Measurements from ENCODE around the gene UTP14C.

DNA sequence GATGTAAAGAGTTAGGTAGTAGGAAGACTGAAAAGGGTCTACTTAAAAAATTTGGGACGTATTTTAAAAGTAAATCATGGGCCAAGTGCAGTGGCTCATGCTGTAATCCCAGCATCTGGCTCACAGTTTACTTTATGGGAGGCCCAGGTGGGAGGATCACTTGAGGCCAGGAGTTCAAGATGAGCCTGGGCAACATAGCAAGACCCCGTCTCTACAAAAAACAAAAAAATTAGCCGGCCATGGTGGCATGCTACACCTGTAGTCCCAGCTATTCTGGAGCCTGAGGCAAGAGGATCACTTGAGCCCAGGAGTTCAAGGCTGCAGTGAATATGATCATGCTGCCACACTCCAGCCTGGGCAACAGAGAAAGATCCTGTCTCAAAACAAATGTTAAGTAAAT, 23.0 kb downstream of the UTP14C start:
- TF ChIP-seq, protein P1, sequence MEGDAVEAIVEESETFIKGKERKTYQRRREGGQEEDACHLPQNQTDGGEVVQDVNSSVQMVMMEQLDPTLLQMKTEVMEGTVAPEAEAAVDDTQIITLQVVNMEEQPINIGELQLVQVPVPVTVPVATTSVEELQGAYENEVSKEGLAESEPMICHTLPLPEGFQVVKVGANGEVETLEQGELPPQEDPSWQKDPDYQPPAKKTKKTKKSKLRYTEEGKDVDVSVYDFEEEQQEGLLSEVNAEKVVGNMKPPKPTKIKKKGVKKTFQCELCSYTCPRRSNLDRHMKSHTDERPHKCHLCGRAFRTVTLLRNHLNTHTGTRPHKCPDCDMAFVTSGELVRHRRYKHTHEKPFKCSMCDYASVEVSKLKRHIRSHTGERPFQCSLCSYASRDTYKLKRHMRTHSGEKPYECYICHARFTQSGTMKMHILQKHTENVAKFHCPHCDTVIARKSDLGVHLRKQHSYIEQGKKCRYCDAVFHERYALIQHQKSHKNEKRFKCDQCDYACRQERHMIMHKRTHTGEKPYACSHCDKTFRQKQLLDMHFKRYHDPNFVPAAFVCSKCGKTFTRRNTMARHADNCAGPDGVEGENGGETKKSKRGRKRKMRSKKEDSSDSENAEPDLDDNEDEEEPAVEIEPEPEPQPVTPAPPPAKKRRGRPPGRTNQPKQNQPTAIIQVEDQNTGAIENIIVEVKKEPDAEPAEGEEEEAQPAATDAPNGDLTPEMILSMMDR (IDR thresholded peaks at IDR 0.05) = no peak
- TF ChIP-seq ZFX (IDR thresholded peaks at IDR 0.05; ENCODE audit: borderline replicate concordance) = no peak

All from 22Rv1 (cell line).